Common myeloid progenitor, CD34-positive (primary cell): Measurements from ENCODE around the gene B3GNT5.
"Not testable (repeated sequence)": the region's sequence is repeated elsewhere in the genome, so short reads cannot be mapped to it uniquely, and the experiment has no call there.

Experiments
- CTCF ChIA-PET: fragments of 350-600 bp; sonication (Branson Sonifier 250); formaldehyde crosslinking; loops from one replicate; lab custom pipeline; 2021; ENCODE audit warnings: antibody characterized with exemption; lab: Charles Lee
- POLR2A ChIA-PET: fragments of 350-600 bp; sonication (Branson Sonifier 250); formaldehyde crosslinking; loops from one replicate; lab custom pipeline; 2021; ENCODE audit warnings: antibody characterized with exemption; lab: Charles Lee
- DNase-seq, 3 donors: peaks; one replicate each; pipeline versions ENCODE4 v3.0.0 to v3.0.0-alpha.2; 2013
- H3K27ac ChIP-seq, 2 experiments: 1 replicate in 1 of 2; 2 replicates in 1 of 2; pipeline ENCODE4 v1.7.0; 2013; ENCODE audit warnings: inconsistent platforms in 2 of 2, low read length in 2 of 2, mild to moderate bottlenecking in 2 of 2, low read depth in 1 of 2, moderate library complexity in 1 of 2; ENCODE audit not compliant: severe bottlenecking in 2 of 2, insufficient read depth in 1 of 2, poor library complexity in 1 of 2
- H3K27me3 ChIP-seq, 5 experiments: replicated peaks in 2 of 5; 1 replicate in 3 of 5; 2 replicates in 2 of 5; pipeline versions ENCODE4 v1.6.1 to v1.7.0; 2013; ENCODE audit warnings: low read length in 4 of 5, mild to moderate bottlenecking in 2 of 5, moderate library complexity in 2 of 5, inconsistent platforms in 1 of 5; ENCODE audit not compliant: insufficient read depth in 5 of 5, control insufficient read depth in 4 of 5
- H3K36me3 ChIP-seq, 4 experiments: 1 replicate in 2 of 4; 2 replicates in 2 of 4; pipeline versions ENCODE4 v1.6.1 to v1.7.0; 2013; ENCODE audit warnings: low read length in 3 of 4, control low read depth in 1 of 4, mild to moderate bottlenecking in 1 of 4; ENCODE audit not compliant: control insufficient read depth in 4 of 4, insufficient read depth in 4 of 4
- H3K4me1 ChIP-seq, 4 experiments: 1 replicate in 3 of 4; 2 replicates in 1 of 4; pipeline versions ENCODE4 v1.6.1 to v1.7.1; 2013; ENCODE audit warnings: low read length in 3 of 4, mild to moderate bottlenecking in 3 of 4, control low read depth in 1 of 4, inconsistent platforms in 1 of 4, moderate library complexity in 1 of 4; ENCODE audit not compliant: control insufficient read depth in 4 of 4, insufficient read depth in 4 of 4; ENCODE audit errors: control extremely low read depth in 1 of 4
- H3K4me3 ChIP-seq, 7 experiments: 1 replicate in 4 of 7; 2 replicates in 3 of 7; pipeline versions ENCODE4 v1.5.1 to v1.7.0; 2013; ENCODE audit warnings: mild to moderate bottlenecking in 7 of 7, low read length in 6 of 7, moderate library complexity in 6 of 7, inconsistent platforms in 2 of 7, low read depth in 2 of 7, control low read depth in 1 of 7; ENCODE audit not compliant: insufficient read depth in 4 of 7, control insufficient read depth in 1 of 7; ENCODE audit errors: extremely low read depth in 1 of 7
- H3K9me3 ChIP-seq, 5 experiments: 1 replicate in 4 of 5; 2 replicates in 1 of 5; pipeline versions ENCODE4 v1.6.1 to v1.7.1; 2013; ENCODE audit warnings: low read length in 4 of 5, mild to moderate bottlenecking in 2 of 5, inconsistent platforms in 1 of 5, low read depth in 1 of 5, moderate library complexity in 1 of 5; ENCODE audit not compliant: control insufficient read depth in 4 of 5, insufficient read depth in 2 of 5; ENCODE audit errors: control extremely low read depth in 1 of 5
- WGBS: methylation state at CpG from one replicate; pipeline ENCODE4 v1.1.5; 2013; ENCODE audit not compliant: insufficient coverage; 5-methylcytosine and 5-hydroxymethylcytosine counted together

Gene B3GNT5

DNA sequence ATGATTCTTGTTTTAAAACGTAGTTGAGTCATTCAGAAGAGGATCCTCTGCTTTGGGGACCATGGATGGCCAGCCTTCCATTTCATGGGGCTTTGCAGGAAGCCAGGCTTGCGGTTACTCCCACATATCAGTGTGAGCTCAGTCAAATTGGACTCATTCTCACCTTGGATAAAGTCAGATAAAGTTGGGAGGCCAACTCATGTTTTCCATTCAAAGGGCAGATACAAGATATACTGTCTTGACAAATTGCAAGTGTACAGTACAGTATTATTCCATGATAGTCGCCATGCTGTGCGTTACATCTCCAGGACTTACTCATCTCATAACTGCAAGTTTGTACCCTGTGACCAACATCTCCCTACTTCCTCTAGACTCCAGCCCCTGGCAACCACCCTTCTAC, 25.5 kb upstream of the B3GNT5 start:
- peaks cover 0 to 13% (median 10%) of the 10 kb centered on the region in 4 experiments for H3K4me1 ChIP-seq
- no peak overlapping the region for H3K4me3 ChIP-seq
- no peak for DNase-seq
- ChIA-PET POLR2A (no interaction called here), CTCF (interaction anchor here (1.2 to 1.5 kb wide), 4 partner anchors 9 to 43 kb away, joined by 3 to 5 read pairs (median 3); no protein-coding TSS in a partner anchor)
- H3K9me3 ChIP-seq: no peaks in the 10 kb centered on the region
- H3K36me3 ChIP-seq: no peaks in the 10 kb centered on the region
- 90% methylated on average over 3 of the region's 4 CpGs for WGBS
- H3K27ac ChIP-seq: no peak overlapping the region
- no peaks in the 10 kb centered on the region for H3K27me3 ChIP-seq

DNA sequence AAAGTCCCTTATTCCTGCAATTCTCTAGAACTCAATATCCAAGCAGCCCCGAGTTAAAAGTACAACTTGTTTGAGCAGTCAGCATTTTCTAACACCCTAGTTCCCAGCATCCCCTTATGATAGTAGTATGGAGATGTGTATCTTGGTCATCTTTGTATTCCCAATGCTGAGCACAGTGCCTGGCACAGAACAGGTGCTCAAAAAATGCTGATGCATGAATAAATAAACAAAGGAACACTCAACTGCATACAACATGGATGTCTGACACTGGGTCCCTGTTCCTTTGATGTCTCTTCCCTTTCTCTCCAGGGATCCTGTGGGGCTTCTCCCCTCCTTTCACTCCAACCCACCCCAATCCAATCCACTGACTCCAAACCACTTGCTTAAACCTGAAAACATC, 23.9 kb upstream of the B3GNT5 start:
- ChIA-PET CTCF (interaction anchor here (1.3 kb wide), 1 partner anchor 10 kb away, joined by 3 read pairs; no protein-coding TSS in a partner anchor), POLR2A (no interaction called here)
- DNase-seq: no peak
- Histone ChIP-seq H3K27me3 (no peaks in the 10 kb centered on the region), H3K4me3 (no peak overlapping the region), H3K36me3 (no peaks in the 10 kb centered on the region), H3K4me1 (peaks cover 0 to 17% (median 13%) of the 10 kb centered on the region in 4 experiments), H3K27ac (no peak overlapping the region), H3K9me3 (no peaks in the 10 kb centered on the region)
- no CpG with 5 or more reads among the region's 1 CpG for WGBS

DNA sequence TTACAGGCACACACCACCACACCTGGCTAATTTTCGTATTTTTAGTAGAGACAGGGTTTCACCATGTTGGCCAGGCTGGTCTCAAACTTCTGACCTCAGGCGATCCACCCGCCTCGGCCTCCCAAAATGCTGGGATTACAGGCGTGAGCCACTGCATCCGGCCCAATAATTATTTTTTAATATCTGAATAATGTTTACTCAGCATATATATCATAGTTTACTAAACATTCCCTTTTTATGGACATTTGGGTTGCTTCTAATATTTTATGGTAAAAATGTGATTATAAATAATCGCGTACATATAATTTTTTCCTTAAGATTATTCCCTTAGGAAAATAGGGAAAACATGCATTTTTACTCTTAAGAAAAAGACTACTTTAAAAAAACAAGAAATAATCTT, 22.8 kb upstream of the B3GNT5 start:
- H3K4me1 ChIP-seq: peaks cover 0 to 10% (median 6%) of the 10 kb centered on the region in 4 experiments
- H3K36me3 ChIP-seq, H3K27me3 ChIP-seq, H3K4me3 ChIP-seq, H3K9me3 ChIP-seq, DNase-seq, H3K27ac ChIP-seq, POLR2A ChIA-PET, CTCF ChIA-PET: not testable (repeated sequence)
- WGBS: 100% methylated on average over 3 of the region's 8 CpGs

DNA sequence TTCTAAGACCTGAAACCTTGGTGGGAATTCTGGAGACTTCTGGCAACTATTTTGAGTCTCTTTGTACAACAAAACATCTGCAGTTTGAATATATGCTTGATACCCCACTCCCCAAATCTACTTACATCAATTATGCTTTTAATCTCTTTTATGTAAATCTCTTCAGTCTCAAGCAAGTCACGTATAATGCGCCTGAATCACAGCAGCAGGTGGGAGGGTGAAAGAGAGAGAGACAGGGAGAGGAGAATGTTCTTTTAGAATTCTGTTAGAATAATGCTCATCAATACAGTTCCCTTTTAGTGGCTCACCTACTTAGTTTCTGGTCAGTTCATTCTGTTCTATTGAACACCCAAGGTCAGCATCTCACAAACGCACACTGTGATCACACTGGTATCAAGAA, 22.2 kb upstream of the B3GNT5 start:
- CTCF ChIA-PET: no interaction called here
- Histone ChIP-seq H3K27ac (no peak overlapping the region), H3K36me3 (no peaks in the 10 kb centered on the region), H3K4me3 (no peak overlapping the region), H3K9me3 (no peaks in the 10 kb centered on the region), H3K27me3 (no peaks in the 10 kb centered on the region), H3K4me1 (peaks cover 0 to 10% (median 6%) of the 10 kb centered on the region in 4 experiments)
- POLR2A ChIA-PET: no interaction called here
- WGBS: 100% methylated on average over 1 of the region's 3 CpGs
- DNase-seq: no peak

DNA sequence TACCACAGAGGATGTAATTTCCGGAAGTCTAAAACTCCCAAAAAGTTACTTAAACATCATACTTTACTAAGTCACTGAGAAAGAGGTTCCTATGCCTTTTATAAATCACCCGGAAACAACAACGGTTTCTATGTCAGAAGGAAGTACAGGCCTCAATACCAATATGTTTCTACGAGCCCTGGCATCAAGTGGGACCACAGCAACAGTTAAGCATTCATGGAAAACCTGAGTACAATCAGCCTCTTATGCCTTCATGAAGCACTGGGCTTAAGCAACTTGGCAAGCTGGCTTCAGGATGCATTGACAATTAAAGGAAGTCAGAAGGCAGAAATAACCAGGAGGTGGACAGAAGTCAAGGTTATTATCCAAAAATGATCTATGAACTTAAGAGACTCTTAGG, 19.1 kb upstream of the B3GNT5 start:
- no peak overlapping the region for H3K4me3 ChIP-seq
- ChIA-PET POLR2A (interaction anchor here (1.0 kb wide), 1 partner anchor 10 kb away, joined by 4 read pairs; no protein-coding TSS in a partner anchor), CTCF (interaction anchor here (0.8 to 1.3 kb wide), 2 partner anchors 11 to 32 kb away, joined by 3 to 5 read pairs; no protein-coding TSS in a partner anchor)
- no peaks in the 10 kb centered on the region for H3K36me3 ChIP-seq
- H3K9me3 ChIP-seq: no peaks in the 10 kb centered on the region
- no peaks in the 10 kb centered on the region for H3K27me3 ChIP-seq
- 4% methylated on average over 3 of the region's 4 CpGs for WGBS
- peak in 2 of 3 donors; percentile 44 to 62 for DNase-seq
- H3K4me1 ChIP-seq: peaks cover 0 to 8% (median 6%) of the 10 kb centered on the region in 4 experiments
- no peak overlapping the region for H3K27ac ChIP-seq

DNA sequence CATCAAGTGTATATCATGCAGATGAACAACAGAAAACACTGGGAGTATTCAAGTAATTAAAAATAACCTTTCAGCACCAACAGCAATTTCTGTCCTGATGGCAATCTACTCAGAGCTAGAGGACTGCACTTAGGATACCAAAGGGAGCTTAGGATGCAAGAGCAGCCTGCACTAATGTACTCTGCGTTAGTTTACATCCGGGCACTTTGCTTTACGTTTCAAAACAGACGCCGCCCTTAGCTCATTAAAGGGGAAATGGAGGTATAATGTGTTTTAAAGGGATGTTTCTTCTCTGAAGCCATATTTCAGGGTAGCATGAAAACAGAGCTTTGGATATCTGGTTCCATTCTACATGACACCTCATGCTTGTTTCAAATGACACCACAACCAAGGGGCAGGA, 14.0 kb upstream of the B3GNT5 start:
- H3K27ac ChIP-seq: no peak overlapping the region
- WGBS: 97% methylated on average over 5 of the region's 5 CpGs
- H3K27me3 ChIP-seq: no peaks in the 10 kb centered on the region
- H3K4me1 ChIP-seq: peaks cover 0 to 6% (median 5%) of the 10 kb centered on the region in 4 experiments
- no peak overlapping the region for H3K4me3 ChIP-seq
- H3K9me3 ChIP-seq: peaks cover 0 to 12% (median 6%) of the 10 kb centered on the region in 5 experiments
- CTCF ChIA-PET: interaction anchor here (0.7 to 1.7 kb wide), 3 partner anchors 11 to 21 kb away, joined by 3 to 5 read pairs (median 3); partner anchors contain the start of gene B3GNT5
- H3K36me3 ChIP-seq: no peaks in the 10 kb centered on the region
- DNase-seq: no peak
- POLR2A ChIA-PET: no interaction called here

DNA sequence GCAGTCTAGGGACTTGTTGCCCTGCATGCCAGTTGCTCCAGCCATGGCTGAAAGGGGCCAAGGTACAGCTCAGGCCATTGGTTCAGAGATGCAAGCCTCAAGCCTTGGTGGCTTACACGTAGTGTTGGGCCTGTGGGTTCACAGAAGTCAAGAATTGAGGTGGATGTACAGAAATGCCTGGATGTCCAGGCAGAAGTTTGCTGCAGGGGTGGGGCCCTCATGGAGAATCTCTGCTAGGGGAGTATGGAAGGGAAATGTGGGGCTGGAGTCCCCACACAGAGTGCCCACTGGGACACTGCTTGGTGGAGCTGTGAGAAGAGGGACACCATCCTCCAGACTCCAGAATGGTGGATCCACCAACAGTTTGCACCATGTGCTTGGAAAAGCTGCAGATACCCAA, 10.6 kb upstream of the B3GNT5 start:
- H3K27ac ChIP-seq: no peak overlapping the region
- POLR2A ChIA-PET: no interaction called here
- WGBS: 100% methylated on average over 1 of the region's 1 CpG

More for the DNA sequence above, 10.6 kb upstream of the B3GNT5 start:
- no peaks in the 10 kb centered on the region for H3K27me3 ChIP-seq
- no peak for DNase-seq
- H3K4me3 ChIP-seq: no peak overlapping the region
- CTCF ChIA-PET: interaction anchor here (0.6 to 2.3 kb wide), 3 partner anchors 32 to 92 kb away, joined by 3 to 6 read pairs (median 3); no protein-coding TSS in a partner anchor
- peaks cover 0 to 30% (median 23%) of the 10 kb centered on the region in 4 experiments for H3K4me1 ChIP-seq
- H3K36me3 ChIP-seq: no peaks in the 10 kb centered on the region
- peaks cover 0 to 12% (median 6%) of the 10 kb centered on the region in 5 experiments for H3K9me3 ChIP-seq
